HG02852 (cell line): Measurements from ENCODE around the gene HILPDA.
A peak's percentile ranks its signal among the peaks of the same experiment; 100 is the strongest.

Experiments used
- ATAC-seq: cut with Tn5 transposase; IDR thresholded peaks from one replicate; pipeline ENCODE4 v1.9.1; 2021; ENCODE audit warnings: mild to moderate bottlenecking, moderate library complexity; ENCODE audit not compliant: unreplicated experiment

HILPDA gene, protein sequence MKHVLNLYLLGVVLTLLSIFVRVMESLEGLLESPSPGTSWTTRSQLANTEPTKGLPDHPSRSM

DNA sequence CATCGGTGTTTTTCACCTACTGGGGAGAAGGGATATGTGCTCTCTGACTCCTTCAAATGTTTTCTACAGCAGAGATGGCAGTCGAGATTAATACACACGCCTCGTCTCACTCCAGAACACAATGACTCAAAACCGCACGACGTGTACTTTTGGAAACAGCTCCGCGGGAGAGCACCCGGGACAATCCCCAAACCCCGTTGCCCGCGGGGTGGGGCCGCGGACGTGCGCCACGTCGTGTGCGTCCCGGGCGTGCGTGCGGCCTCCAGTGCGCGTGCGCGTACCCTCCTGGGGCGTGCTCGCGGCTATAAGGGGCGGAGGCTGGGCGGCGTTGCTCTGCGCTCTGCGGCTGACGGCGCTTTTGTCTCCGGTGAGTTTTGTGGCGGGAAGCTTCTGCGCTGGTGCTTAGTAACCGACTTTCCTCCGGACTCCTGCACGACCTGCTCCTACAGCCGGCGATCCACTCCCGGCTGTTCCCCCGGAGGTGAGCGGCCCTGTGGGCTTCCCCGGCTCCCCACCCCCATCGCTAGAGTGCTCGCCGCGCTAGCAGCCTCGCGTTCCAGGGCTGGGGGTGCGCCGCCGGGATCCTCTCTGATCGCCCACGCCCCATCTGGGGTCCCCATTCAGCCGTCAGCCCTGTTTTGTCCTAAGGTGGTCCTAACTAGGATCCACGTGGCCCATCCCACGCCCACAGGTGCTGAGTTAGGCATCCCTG, at the start of gene HILPDA:
Gene HILPDA, plus strand, starts transcription at position 336 of the 712 bp plus-strand sequence. CDS start 1,391 bp downstream, outside the sequence.
- ATAC-seq = peak; percentile 81

DNA sequence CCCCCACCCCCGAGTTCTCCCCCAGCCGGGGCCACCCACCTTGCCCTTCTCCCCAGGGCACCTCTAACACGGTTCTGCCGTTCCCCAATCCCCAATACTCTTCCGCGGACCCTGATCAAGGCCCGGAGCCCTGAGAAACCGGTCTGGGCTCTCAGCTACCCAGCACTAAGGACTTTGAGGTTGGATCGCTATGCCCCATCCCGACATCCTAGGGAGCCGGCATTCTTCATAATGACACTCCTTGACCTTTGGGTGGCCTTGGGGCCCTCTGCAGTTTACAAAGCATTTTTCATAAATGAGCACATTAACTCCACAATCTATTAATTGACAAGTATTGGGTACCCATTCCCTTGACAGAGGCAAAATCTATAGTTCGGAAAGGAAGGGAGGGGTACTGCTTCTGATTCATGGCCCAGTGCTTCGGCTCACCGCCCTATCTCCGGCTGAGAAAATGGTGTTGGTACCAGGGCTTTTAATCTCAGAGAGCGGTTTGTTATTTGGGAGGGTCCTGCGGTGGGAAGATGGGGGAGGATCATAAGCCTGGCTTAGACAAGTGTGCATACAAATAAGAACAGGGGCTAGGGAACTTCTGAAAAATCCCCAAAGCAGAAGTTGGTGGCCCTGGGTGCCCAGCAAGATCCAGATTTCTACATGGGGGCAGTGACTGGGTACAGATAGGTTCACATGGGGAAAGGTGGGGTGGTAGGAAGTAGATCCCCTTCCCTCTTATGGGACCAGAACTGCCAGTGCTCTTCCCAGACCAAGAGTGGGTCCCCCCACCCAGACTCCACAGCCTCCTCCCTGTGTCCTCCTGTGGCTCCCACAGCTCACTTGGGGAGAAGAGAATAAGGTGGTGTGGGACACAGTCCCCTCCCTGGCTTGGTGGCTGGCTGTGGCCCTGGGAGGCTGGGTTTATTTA, 49.1 kb upstream of the HILPDA start:
- ATAC-seq = no peak

DNA sequence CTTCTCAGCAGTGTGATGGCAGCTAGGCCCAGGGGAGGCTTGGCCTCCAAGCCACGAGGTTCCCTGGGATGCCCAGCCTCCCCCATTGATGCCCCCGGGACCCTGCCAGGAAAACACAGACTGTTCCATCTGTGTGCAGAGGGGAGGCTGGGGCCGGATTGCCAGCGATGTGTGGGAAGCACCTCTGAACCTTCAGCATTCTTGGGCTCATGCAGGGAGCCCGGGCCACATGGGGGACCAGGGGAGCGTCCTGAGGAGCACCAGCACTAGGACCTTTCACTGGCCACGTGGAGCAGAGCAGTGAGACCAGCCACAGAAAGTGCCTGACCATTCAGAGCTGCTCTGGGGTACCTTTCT, 48.5 kb upstream of the HILPDA start:
- no peak for ATAC-seq

DNA sequence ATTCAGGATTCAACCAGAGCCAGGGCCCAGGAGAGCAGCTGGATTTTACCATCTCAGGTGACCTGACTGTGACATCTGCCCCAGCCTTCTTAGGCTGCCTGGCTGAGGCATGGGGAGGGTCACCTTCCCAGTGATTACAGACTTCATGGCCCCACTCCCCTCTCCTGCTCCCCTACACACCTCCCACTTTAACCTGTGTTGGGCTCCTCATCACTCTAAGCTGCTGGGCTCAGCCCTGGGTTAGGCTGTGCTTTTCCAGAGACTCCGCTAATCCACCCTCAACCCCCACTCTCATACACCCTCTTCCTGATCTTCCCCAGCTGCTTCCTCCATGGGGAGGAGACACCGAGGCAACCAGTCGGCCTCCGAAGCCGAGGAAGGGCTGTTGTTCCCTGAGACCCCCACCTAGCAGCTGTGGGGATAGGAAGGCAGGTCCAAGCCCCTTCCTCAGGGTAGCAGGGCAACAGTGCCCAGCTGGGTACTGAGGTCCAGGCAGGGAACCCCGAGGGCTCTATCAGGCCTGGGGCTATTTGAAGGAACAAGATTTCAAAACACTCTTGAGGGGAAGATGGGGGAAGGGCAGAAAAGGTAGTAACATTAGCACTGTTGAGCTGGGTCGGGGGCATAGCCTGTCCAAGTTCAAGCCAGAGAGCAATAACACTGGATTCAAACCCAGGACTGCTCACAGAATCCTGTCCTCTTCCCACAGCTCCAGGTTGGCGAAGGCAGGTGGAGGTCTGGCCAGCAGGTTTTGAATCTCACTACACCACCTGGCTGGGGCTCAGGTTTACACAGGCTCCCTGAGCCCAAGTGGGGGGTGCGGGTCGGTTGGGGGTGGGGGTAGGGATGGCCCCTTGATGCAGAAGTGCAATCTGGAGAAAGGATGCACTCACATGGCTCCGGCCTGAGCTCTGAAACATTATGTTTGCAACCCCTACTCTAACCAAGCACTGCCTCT, 47.6 kb upstream of the HILPDA start:
- ATAC-seq = no peak

DNA sequence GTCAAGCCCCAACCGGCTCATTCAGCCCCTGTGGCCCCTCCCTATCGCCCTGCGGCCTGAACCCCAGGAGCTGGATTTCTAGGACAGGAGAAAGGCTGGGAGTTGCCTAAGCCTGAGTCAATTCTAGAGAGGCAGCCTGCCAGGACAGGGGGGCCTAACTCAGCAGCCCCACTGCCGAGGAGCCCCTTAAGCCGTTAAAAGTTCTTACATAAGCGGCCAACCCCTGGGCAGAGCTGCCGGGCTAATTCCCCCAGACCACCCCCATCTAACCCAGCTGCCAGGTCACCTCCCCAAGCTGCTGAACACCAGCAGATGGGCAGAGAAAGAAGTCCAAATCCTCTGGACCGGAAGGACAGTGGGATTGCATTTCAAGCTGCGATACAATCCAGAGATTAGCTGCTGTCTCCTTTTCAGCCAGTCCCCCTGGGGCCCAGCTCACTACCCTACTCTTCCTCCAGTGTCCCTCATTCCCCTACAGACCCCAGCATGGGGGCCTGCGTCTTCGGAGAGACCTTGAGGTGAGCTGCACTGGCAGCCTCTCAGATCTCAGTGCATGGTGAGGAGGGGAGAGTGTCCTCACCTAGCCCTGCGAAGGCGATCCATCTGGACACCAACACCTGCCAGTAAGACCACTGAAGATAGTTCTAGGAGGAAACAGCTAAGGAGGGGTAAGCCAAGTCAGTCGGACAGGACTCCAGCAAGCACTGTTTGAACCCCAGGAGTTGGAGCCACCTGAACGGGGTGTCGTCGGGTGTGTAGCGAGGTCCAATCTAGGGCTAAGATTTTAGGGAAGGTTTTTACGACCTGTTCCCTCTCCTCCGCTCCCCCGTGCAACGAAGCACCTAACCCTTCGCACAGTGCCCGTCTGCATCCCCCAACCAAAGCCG, 46.7 kb upstream of the HILPDA start:
- no peak for ATAC-seq

DNA sequence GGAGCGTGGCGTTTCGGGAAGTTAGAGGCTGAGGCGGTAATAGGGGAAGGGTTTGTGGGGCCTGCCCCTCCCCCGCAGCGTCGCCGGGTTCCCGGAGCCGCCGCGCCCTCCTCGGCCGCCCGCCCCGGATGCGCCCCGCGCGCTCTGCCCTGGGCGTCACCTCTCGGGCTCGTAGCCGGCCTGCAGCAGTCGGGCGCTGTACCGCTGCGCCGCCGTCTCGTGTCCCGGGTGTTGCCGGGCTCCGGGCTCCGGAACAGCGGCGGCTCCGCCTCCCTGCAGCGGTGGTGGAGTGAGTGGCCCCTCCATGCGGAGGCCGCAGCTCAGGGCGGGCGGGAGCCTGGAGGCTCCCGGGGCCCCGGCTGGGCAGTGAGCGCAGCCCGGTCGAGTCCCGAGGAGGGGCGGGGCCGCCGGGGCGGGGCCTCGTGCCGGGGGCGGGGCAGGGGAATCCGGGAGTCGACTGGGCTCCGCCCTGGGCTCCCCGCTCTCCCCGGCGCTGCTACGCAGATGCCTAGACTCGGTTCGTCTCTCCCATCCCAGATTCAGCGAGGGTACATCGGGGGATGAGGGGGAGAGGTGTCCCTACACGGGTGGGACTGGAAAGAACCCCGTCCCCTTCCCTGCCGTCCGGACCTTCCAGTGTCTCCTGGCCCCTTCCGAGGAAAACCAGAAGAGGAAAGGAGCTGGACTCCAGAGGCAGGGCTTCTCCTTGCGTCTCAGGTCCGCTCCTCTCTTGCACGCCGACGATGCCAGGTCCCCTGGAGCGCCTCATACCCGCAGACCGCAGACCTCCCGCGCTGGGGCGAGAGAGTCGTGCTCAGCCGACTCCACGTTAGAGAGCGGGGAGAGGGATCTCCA, 45.9 kb upstream of the HILPDA start, which contains the start of gene IMPDH1:
Gene IMPDH1, minus strand, starts transcription at position 387 of the 855 bp plus-strand sequence. Its CDS starts 81 bp downstream, at position 306.
- ATAC-seq = peak; percentile 78

DNA sequence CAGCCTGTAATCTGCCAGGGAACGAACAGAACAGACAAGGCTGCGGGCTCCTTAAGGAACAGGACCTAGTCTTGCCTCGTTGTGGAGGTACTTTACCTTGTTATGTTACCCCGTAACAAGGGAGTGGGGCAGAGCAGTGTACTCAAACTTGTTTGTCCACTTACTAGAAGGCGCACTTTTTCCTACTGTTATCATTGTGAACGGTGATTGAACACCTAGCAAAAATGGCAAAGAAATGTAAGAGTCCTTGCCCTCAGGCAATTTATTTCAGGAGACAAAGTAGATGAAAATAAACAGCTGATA, 45.3 kb upstream of the HILPDA start:
- ATAC-seq = no peak

DNA sequence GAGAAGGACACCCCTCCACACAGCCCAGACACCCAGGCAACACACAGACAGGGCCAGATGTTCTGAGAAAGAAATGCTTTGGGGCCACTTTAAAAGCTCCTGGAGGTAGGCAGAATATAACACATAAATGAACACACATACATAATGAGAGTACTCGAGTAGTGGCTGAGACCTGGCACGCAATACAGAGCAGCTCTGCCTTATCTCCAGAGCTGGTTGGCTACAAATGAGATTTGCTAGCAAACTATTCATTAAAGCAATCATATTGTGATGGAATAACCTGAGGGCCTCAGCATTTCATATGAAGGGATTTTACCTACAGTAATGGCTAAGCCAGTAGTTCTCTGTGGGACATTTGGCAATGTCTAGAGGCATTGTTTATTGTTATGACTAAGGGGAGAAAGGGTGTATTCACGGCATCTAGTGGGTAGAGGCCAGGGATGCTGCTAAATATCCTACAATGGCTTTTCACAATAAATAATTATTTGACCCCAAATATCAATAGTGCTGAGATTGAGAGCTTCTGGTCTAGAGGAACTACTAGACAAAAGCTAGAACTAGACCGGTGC, 40.4 kb upstream of the HILPDA start:
- ATAC-seq = no peak

DNA sequence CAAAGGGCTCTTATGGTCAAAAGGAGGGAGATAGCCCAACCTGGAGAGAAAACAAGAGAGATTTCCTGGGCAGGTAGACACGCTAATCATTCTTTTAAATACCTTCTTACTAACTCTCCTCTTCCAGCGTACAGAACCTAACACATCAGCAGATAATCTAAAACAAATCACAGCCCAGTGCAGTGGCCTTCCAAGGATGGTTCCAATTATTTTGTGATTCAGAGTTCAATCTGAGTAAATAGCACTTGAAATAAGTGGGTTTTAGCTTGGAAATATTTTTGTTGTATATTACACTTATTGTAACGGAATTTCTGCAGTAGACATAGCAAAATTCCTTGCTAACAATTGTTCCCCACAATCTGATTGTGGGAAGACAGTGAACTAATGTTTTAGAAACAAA, 38.6 kb upstream of the HILPDA start:
- ATAC-seq = no peak

DNA sequence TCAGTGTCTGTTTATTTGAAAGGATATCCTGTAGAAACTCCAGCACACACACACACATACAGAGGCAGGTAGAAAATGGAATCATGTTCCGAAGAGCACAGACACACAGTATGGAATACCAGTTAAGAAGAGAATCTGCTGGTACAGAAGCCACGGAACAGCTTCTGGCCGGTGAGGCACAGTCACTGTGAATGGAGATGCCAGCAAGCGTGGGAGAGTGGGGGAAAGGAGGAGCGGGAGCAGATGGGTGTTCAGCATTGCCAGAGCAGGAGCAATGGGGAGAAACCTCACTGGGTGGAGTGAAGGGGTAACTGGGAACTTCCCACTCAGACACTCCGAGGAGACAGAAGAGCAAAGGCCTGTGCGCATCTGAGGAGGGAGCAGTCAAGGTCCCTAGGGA, 36.4 kb upstream of the HILPDA start:
- no peak for ATAC-seq

DNA sequence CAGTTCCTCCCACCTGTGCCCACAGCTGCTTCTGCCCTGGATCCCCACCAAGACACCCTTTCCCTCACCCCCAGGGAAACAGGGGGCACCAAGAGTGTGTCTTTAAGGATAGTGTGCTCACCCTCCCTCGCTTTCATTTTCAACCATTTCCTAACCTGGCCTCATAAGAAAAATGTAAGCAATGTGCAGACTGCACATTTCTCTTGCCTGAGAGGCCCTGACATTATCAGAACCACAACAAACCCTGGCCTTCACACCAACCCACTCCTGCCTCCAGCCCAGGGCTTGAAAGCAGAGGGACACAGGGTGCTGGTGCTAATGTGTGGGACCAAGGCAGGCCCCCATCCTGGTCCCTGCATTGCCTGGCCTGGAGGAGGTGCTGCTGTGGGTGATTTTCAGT, 34.9 kb upstream of the HILPDA start:
- ATAC-seq = no peak

DNA sequence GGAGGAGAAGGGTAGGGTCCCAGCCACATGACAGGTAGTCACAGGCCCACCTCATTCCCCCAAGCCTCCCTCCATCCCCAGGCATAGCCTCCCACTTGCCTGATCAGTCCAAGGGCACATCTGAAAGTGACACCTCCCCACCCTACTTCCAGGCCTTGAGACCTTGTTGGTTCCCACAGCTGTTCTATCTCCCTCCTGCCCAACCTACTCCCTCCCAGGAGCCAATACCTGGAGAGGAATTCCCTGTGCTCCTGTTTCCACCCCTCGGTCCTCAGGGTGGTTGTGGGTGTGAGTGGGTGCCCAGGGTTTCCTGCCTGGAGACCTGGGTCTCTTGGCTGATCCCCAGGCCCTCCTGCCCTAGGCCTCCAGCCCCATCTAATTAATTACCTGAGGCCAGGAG, 34.3 kb upstream of the HILPDA start:
- no peak for ATAC-seq

DNA sequence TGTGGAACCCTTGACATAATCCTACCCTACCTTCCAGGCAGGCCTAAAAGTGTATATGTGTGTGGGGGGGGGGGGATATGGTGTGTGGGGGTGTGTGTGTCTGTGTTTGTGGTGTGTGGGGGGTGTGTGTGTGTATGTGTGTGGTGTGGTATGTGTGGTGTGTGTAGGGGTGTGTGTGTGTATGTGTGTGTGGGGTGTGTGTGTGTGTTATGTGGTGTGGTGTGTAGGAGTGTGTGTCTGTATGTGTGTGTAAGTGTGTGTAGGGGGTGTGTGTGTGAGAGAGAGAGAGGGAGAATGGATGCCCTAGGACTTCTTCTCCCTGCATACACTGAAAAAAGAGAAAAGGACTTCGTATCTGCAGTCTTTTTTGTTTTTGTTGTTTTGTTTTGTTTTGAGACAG, 33.6 kb upstream of the HILPDA start:
- no peak for ATAC-seq

DNA sequence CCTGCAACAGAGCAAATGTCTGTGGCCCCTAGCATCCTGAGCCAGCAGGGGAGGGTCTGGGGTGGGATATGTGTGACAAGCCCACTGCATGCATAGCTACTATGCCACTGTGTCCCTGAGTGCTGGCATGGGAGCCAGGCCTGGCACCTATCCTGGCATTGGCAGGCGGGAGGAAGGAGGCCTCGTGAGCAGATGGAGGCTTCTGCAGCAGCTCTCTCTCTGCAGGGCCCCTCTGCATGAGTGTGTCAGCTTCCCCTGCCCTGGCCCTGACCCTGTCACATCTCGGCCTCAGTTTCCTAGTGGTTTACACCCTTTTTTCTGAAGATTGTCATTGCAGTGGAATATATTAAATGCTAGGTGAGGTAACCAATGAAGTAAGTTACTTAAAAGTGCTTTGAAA, 32.8 kb upstream of the HILPDA start:
- no peak for ATAC-seq

DNA sequence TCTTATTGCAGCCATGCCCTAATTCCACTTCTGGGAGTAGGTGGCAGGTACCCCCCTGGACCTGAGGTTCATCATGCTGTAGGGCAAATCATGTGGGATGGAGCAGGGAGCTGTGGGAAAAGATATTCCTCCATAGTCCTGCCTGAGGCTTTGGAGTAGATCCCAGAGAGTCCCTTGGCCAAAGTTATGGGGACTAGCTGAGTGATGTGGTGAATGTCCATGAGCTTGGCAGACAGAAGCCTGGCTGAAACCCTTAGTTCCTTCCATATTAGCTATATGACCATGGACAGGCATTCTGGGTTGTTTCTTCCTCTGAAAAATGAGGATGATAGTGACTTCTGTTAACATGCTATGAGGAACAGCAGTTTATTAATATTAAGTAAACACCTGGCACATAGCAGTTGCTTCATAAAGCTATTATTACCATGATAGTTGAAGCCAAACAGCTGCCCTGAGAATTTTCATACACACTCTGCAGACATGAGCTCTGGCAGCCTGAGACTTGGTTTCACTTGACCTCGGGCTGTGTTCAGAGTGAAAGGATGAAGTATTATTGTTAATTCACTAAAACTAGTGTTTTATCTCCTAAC, 30.9 kb upstream of the HILPDA start:
- ATAC-seq = no peak

DNA sequence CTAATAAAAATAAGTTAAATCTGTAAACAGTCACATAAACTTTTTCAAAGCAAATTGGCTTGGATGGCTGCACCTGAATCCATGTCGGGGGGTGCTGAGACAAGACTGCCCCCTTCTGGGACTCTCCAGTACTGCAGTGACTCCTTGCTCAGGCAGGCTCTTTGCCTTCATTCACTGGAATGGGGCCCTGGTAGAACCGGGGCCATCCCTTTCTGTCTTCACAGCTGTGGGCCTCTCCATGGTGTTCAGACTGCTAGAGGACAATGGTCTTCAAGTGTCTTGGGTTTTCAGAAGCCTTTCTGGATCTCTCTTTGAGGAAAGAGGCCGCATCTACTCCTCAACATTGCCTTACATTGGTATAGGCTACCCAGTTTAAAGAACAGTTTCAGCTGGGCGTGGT, 29.8 kb upstream of the HILPDA start:
- peak; percentile 48 for ATAC-seq

DNA sequence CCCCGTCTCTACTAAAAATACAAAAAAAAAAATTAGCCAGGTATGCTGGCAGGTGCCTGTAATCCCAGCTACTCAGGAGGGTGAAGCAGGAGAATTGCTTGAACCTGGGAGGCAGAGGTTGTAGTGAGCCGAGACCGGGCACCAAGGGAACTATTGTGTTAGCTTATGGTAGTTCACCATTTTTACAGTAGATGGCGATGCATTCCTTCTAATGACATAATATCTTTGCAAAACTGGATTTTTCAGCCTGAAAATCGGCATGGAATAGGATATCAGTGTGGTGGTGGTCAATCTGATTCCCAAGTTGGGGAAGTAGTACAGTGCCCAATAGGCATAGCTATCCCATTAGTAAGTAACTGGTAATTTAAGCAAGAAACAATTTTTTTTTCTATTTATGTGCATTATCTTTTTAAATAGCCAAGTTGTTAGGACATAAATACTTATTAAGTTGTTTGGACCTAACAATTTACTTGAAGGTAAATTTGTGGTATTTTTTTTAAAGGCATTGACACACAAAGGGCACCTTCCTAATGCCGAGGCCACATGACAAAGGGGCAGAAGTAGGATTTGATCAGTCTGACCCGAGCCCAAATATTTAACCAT, 28.3 kb upstream of the HILPDA start:
- ATAC-seq = no peak

DNA sequence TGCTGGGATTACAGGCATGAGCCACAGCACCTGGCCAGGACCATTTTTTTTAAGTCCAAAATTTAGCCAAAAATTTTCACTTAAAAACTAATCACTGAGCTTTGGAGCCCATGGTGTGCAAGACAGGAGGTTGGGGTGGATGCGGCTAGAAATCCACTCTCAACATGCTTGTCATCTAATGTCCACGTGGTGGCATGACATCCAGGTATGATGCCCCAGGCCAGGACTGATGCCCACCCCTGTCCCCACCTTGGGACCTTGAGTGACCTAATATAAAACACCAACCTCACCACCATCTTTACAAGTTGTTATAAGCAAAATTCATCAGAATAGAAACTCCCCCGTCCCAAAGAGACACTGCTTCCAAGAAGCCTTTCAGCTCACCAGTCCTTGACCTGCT, 25.5 kb upstream of the HILPDA start:
- ATAC-seq = no peak
